Measurements from ENCODE around the gene ABCG2.

ABCG2 gene

GRCh38 chr4:88101165-88101564, 57.3 kb downstream of the ABCG2 start:
- no peak for DNase-seq (ENCODE audit: low read depth)
- H3K4me3 ChIP-seq (ENCODE audit: low read depth, low read length), result no peak overlapping the region
- TF ChIP-seq, protein P1, sequence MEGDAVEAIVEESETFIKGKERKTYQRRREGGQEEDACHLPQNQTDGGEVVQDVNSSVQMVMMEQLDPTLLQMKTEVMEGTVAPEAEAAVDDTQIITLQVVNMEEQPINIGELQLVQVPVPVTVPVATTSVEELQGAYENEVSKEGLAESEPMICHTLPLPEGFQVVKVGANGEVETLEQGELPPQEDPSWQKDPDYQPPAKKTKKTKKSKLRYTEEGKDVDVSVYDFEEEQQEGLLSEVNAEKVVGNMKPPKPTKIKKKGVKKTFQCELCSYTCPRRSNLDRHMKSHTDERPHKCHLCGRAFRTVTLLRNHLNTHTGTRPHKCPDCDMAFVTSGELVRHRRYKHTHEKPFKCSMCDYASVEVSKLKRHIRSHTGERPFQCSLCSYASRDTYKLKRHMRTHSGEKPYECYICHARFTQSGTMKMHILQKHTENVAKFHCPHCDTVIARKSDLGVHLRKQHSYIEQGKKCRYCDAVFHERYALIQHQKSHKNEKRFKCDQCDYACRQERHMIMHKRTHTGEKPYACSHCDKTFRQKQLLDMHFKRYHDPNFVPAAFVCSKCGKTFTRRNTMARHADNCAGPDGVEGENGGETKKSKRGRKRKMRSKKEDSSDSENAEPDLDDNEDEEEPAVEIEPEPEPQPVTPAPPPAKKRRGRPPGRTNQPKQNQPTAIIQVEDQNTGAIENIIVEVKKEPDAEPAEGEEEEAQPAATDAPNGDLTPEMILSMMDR (conservative IDR thresholded peaks at IDR 0.05; ENCODE audit: low read depth, low read length), result no peak

DNA sequence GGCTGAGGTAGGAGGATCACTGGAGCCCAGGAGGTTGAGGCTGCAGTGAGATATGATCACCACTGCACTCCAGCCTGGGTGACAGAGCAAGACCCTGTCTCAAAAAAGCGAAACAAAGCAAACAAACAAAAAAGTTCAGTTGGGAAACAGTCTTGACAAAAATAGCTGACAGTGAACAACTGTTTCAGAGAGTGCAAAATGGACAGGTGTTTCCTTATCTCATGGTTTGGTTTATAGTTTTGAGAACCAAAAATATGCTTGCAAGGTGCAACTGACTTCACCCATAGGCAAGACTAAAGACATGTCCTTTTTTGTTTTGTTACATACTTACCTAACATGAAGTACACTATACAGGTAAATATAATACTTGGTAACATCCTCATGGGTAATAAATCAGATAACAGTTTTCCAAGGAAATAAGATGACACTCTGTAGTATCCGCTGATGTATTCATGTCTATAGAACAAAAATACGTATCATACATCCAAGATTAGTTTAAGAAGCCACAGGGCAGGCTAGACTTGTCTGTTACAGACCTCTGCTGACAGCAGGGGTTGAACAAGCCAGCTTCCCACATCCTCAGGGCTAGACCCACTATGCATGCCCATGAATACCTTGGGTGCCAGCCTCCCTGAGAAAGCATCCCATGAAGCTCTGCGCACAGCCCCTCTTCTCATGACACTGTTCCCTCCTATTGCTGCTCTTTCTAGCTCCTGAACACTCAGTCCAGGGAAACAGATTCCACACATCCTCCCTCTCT, 59.3 kb downstream of the ABCG2 start:
- TF ChIP-seq, protein P1 (conservative IDR thresholded peaks at IDR 0.05; ENCODE audit: low read depth, low read length), result no peak
- H3K4me3 ChIP-seq (ENCODE audit: low read depth, low read length), result no peak overlapping the region
- no peak for DNase-seq (ENCODE audit: low read depth)

- no peak for DNase-seq (ENCODE audit: low read depth)
- no peak overlapping the region for H3K4me3 ChIP-seq (ENCODE audit: low read depth, low read length)
- TF ChIP-seq, protein P1 (conservative IDR thresholded peaks at IDR 0.05; ENCODE audit: low read depth, low read length), result no peak
These were observed 60.7 kb downstream of the ABCG2 start for GRCh38 chr4:88097781-88098180.

DNA sequence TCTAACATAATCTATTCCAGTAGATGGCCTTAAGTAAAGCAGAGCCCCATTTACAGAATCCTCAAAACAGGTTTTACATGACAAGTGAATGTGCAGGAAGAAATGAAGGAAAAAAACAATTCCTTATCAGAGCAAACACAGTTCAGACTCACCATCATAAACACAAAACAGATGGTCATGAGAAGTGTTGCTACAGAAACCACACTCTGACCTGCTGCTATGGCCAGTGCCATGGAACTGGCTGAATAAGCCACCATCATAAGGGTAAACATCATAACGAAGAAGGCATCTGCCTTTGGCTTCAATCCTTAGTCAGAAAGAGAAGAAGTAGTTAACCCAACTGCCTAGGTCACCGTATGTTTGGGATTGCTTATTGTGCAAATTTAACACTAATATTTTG, 61.1 kb downstream of the ABCG2 start:
- no peak overlapping the region for H3K4me3 ChIP-seq (ENCODE audit: low read depth, low read length)
- TF ChIP-seq, protein P1 (conservative IDR thresholded peaks at IDR 0.05; ENCODE audit: low read depth, low read length), result no peak
- DNase-seq (ENCODE audit: low read depth), result peak; percentile 27

GRCh38 chr4:88093874-88094273, 64.6 kb downstream of the ABCG2 start:
- no peak for DNase-seq (ENCODE audit: low read depth)
- no peak overlapping the region for H3K4me3 ChIP-seq (ENCODE audit: low read depth, low read length)
- TF ChIP-seq, protein P1 (conservative IDR thresholded peaks at IDR 0.05; ENCODE audit: low read depth, low read length), result no peak

DNA sequence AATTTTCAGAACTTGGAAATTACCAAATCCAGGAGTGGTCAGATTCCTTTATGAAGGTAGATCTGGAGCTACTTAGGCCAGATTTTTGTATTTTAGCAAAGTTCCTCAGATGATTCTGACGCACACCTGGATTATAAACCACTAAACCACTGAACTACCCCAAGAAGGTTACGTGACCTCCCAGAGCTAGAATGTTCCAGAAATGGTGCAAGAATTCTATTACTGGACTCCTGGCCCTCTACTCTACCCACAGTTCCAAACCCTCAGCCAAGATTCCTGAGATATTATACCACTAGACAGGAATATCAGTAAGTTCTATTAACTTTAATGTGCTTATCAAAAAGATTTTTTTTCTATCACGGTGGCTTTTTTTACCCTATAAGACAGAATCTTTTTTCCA, 67.1 kb downstream of the ABCG2 start:
- TF ChIP-seq, protein P1 (conservative IDR thresholded peaks at IDR 0.05; ENCODE audit: low read depth, low read length), result no peak
- no peak overlapping the region for H3K4me3 ChIP-seq (ENCODE audit: low read depth, low read length)
- no peak for DNase-seq (ENCODE audit: low read depth)

DNA sequence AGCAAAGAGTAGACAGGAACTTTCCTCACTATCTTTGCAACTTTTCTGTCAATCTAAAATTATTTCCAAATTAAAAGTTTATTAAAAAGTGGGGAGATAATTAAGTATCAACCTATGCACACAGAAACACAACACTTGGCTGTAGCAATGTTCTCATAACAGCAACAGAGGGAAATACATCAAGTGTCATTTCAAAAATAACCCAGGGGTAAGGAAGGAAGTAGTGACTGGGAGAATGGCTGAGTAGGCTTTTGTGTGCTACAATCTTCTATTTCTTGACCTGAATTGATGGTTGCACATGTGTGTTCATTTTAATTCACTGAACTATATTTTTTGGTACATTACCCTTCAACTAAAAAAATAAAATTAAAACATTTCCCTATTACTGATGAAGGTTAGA, 67.5 kb downstream of the ABCG2 start:
- no peak overlapping the region for H3K4me3 ChIP-seq (ENCODE audit: low read depth, low read length)
- TF ChIP-seq, protein P1 (conservative IDR thresholded peaks at IDR 0.05; ENCODE audit: low read depth, low read length), result no peak
- no peak for DNase-seq (ENCODE audit: low read depth)

All from choroid plexus epithelial cell (primary cell).